K562 (cell line): ENCODE results near the gene MYOZ3. TPM values are rescaled to one million over a fixed set of nuclear protein-coding genes. Genes with fewer than 3 reads are reported as not detected.

Source experiments
- ATAC-seq: fragments of 200-7000 bp; cut with Tn5 transposase; 3 replicates; pipeline ENCODE4 v1.9.1; 2020; ENCODE audit warnings: moderate library complexity
- BruUV-seq: library from RNA; stranded (reverse); fragments of 400-500 nt; replicated peaks from 2 replicates; lab custom pipeline; 2021; lab: Mats Ljungman, UMichigan
- CTCF ChIA-PET: fragments of 300-600 bp; formaldehyde crosslinking; extraction: SDS; loops from one replicate; lab custom pipeline; 2021; ENCODE audit warnings: low intra/inter-chr PET ratio; lab: Yijun Ruan, JAX
- POLR2A ChIA-PET: fragments of 300-600, 350-650 bp; sonication (Branson Sonifier 250); formaldehyde crosslinking; extraction: SDS; loops from one replicate; lab custom pipeline; 2021; ENCODE audit warnings: antibody characterized with exemption, inconsistent platforms; lab: Yijun Ruan, JAX
- DNase-seq, 4 experiments: peaks; one replicate each; pipeline versions ENCODE4 v3.0.0 to v3.0.0-alpha.2; 2011 to 2018; ENCODE audit warnings: low spot score in 3 of 4, mixed read lengths in 3 of 4; ENCODE audit errors: extremely low read depth in 1 of 4
- FAIRE-seq: peaks from 2 replicates; lab custom pipeline; 2011; peaks lifted over from hg19 to GRCh38; lab: Jason Lieb, UNC
- H2AFZ ChIP-seq: 2 replicates; pipeline ENCODE4 v1.6.0; 2011; ENCODE audit warnings: low read depth, low read length, control low read depth, inconsistent platforms
- H3K27ac ChIP-seq: fragments of 200-600 bp; 3 replicates; pipeline ENCODE4 v1.8.0; 2011; ENCODE audit warnings: low read depth, mild to moderate bottlenecking, control low read depth, inconsistent platforms, low read length, moderate library complexity, mixed read lengths; ENCODE audit errors: extremely low read depth
- H3K27me3 ChIP-seq, 2 experiments: fragments of 300-600 bp in 1 of 2; 2 replicates in 1 of 2; 3 replicates in 1 of 2; pipeline versions ENCODE4 v1.6.0 to v1.8.0; 2011; ENCODE audit warnings: inconsistent platforms in 2 of 2, low read length in 2 of 2, mild to moderate bottlenecking in 1 of 2, mixed read lengths in 1 of 2, moderate library complexity in 1 of 2; ENCODE audit not compliant: control insufficient read depth in 2 of 2, insufficient read depth in 2 of 2
- H3K36me3 ChIP-seq: fragments of 300-600 bp; 3 replicates; pipeline ENCODE4 v1.8.0; 2011; ENCODE audit warnings: mild to moderate bottlenecking, low read length, inconsistent platforms; ENCODE audit not compliant: control insufficient read depth, insufficient read depth
- H3K4me1 ChIP-seq, 2 experiments: fragments of 200-600 bp in 1 of 2; replicated peaks in 1 of 2; 2 replicates in 1 of 2; 3 replicates in 1 of 2; pipeline versions ENCODE4 v1.5.1 to v1.8.0; 2011; ENCODE audit warnings: inconsistent platforms in 2 of 2, low read length in 2 of 2, mild to moderate bottlenecking in 1 of 2, mixed read lengths in 1 of 2, moderate library complexity in 1 of 2; ENCODE audit not compliant: control insufficient read depth in 2 of 2, insufficient read depth in 2 of 2
- H3K4me2 ChIP-seq: 2 replicates; pipeline ENCODE4 v1.6.1; 2011; ENCODE audit warnings: low read length, control low read depth, inconsistent platforms, mixed read lengths; ENCODE audit not compliant: insufficient read depth
- H3K4me3 ChIP-seq: fragments of 200-600 bp; sonication (generic), shearing (Covaris generic); 2 replicates; pipeline ENCODE4 v1.5.1; 2016; ENCODE audit warnings: control low read depth, inconsistent platforms
- H3K79me2 ChIP-seq: fragments of 200-600 bp; 3 replicates; pipeline ENCODE4 v1.8.0; 2011; ENCODE audit warnings: low read length, inconsistent platforms; ENCODE audit not compliant: control insufficient read depth, insufficient read depth
- H3K9ac ChIP-seq, 2 experiments: 2 replicates each; pipeline versions ENCODE4 v1.6.0 to v1.6.1; 2011; ENCODE audit warnings: low read depth in 2 of 2, low read length in 2 of 2, control low read depth in 1 of 2, inconsistent platforms in 1 of 2, mild to moderate bottlenecking in 1 of 2, mixed read lengths in 1 of 2; ENCODE audit not compliant: insufficient read depth in 1 of 2
- H3K9me1 ChIP-seq: one replicate; pipeline ENCODE4 v1.6.0; 2011; ENCODE audit warnings: inconsistent platforms, mild to moderate bottlenecking, low read length, moderate library complexity; ENCODE audit not compliant: control insufficient read depth, insufficient read depth
- H3K9me3 ChIP-seq: replicated peaks from 2 replicates; pipeline ENCODE4 v1.5.1; 2011; ENCODE audit warnings: low read depth, low read length, inconsistent platforms; ENCODE audit not compliant: control insufficient read depth, insufficient read depth
- H4K20me1 ChIP-seq: replicated peaks from 2 replicates; pipeline ENCODE4 v1.6.1; 2011; ENCODE audit warnings: low read length, inconsistent platforms, mixed read lengths; ENCODE audit not compliant: control insufficient read depth, insufficient read depth
- EWSR1 ChIP-seq: fragments of 450-650 bp; IDR thresholded peaks from 2 replicates; pipeline ENCODE4 v1.6.1; 2018; ENCODE audit warnings: borderline replicate concordance, mild to moderate bottlenecking, low read depth, moderate library complexity; ENCODE audit not compliant: partially characterized antibody
- KDM1A ChIP-seq, 2 experiments: fragments of 450-650 bp; IDR thresholded peaks; 2 replicates each; pipeline ENCODE4 v1.6.1; 2016; ENCODE audit warnings: mild to moderate bottlenecking in 2 of 2
- ZFP36 ChIP-seq: fragments of 150-350 bp; IDR thresholded peaks from 2 replicates; pipeline ENCODE4 v1.6.1; 2018; ENCODE audit warnings: low read length, low read depth; ENCODE audit not compliant: partially characterized antibody
- WGBS: fragments of 100-300 bp; shearing (Covaris generic); methylation state at CpG from one replicate; pipeline ENCODE4 v1.1.6; 2016; ENCODE audit warnings: low coverage, mixed read lengths; ENCODE audit not compliant: insufficient coverage; ENCODE audit errors: missing lambda C conversion rate; 5-methylcytosine and 5-hydroxymethylcytosine counted together
- in situ Hi-C: fragments of 300-500 bp; cut with MboI; formaldehyde crosslinking; loops from 4 replicates; pipeline ENCODE4 v1.15.0; 2018; ENCODE audit warnings: inconsistent platforms, mixed read lengths
- intact Hi-C: fragments of 100-400 bp; cut with micrococcal nuclease; formaldehyde crosslinking; loops from 2 replicates; pipeline ENCODE4 v1.14.2; 2022
- polyA plus RNA-seq, 8 experiments: library from polyadenylated mRNA; depleted of rRNA in 4 of 8; stranded (reverse) in 5 of 8; unstranded in 3 of 8; fragments of >200 nt; fragmentation: Nextera tagmentation in 2 of 8; fragmentation: Illumina TruSeq in 1 of 8; extraction: Ambion mirVana in 2 of 8; extraction: Trizol in 1 of 8; gene quantifications; 2 replicates each; pipeline versions ENCODE4 v1.2.1 to v1.2.3, GENCODE V29; 2011 to 2014; ENCODE audit warnings: inconsistent platforms in 1 of 8, missing spikeins in 1 of 8
- total RNA-seq, 7 experiments: library from RNA; depleted of rRNA in 6 of 7; stranded (reverse); fragments of >200 nt in 6 of 7; fragmentation: Illumina TruSeq in 2 of 7; extraction: Trizol in 2 of 7; gene quantifications; 2 replicates each; pipeline versions ENCODE4 v1.2.1 to v1.2.3, GENCODE V29; 2011 to 2021; ENCODE audit warnings: low replicate concordance in 1 of 7

Gene MYOZ3
- total and polyA plus RNA-seq, 9 of the 15 experiments (the other 6 are each of a cell fraction or from before 2014, with no cell fraction given): not detected

DNA sequence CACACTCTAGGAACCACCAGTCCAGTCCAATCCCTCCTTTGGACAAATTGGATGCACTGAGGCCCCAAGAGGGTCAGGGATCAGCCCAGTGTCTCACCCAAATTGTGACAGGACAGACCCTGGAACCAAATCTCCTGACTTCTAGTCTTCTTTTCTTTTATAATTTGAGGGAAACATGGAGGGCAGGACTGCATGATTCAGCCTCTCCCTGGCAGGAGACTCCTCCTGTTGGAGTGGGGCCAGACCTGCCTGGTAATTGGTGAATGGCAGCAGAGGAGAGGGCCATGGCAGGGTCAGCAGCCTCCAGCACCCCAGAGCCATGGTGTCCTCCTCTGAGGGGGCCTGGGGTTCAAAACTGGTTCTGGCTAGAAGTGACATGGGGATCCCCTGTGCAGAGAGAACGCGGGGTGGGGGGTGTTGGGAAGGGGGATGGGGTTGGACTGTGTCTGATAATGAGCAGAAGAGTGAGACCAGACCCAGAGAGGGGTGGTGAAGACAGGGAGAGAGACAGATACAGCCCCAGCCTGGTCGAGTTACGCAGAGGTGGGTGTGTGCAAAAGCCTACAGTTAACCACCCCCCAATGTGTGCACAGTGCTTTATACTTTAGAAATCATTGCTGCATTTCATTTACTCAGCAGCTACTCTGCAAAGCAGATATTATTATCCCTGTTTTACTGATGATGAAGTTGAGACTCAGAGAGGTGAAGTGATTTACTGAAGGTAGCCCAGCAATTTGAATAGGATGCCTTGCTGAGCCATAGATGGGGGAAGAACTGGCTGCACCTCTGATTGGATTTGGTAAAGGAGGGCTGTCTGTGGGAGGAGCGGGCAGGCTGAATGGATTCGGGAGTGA is 24.4 kb upstream of the MYOZ3 start:
- H3K27ac ChIP-seq: no peak overlapping the region
- H4K20me1 ChIP-seq: peaks cover 11% of the 10 kb centered on the region
- FAIRE-seq (no peak), DNase-seq (no peak), ATAC-seq (no peak)
- H3K36me3 ChIP-seq: no peaks in the 10 kb centered on the region
- H3K4me3 ChIP-seq: no peak overlapping the region
- no TSS peak for BruUV-seq
- WGBS: 26% methylated on average over 6 of the region's 6 CpGs
- H3K27me3 ChIP-seq: peaks cover 2 to 29% of the 10 kb centered on the region in 2 experiments; a peak in 4 of 5 replicates
- intact Hi-C loops: no loop called here
- H3K4me1 ChIP-seq: peaks cover 11 to 15% of the 10 kb centered on the region in 2 experiments
- H3K9ac ChIP-seq: no peak overlapping the region
- no peak overlapping the region for H3K4me2 ChIP-seq
- ChIA-PET CTCF (no interaction called here), POLR2A (no interaction called here)
- H3K9me3 ChIP-seq: no peaks in the 10 kb centered on the region
- H3K79me2 ChIP-seq: no peaks in the 10 kb centered on the region
- H2AFZ ChIP-seq: no peak overlapping the region
- H3K9me1 ChIP-seq: no peaks in the 10 kb centered on the region
- in situ Hi-C loops: no loop called here
- TF ChIP-seq EWSR1: no peak
- peak in 1 of 2 experiments; percentile 50; a peak in 1 of 4 replicates for TF ChIP-seq KDM1A (IDR thresholded peaks at IDR 0.05)
- TF ChIP-seq ZFP36: peak; percentile 23
